Panc1 (cell line): ENCODE measurements around the gene NOVA2. TPM values are rescaled to one million over a fixed set of nuclear protein-coding genes. Genes with fewer than 3 reads are reported as not detected.

Experiments
- ATAC-seq: fragments of 200-7000 bp; cut with Tn5 transposase; 2 replicates; pipeline ENCODE4 v1.9.1; 2020; ENCODE audit warnings: mild to moderate bottlenecking, moderate library complexity
- BruUV-seq: library from RNA; stranded (reverse); fragments of 400-500 nt; replicated peaks from 2 replicates; lab custom pipeline; 2021; lab: Mats Ljungman, UMichigan
- CTCF ChIA-PET: fragments of 300-600 bp; sonication (Branson Sonifier 250); formaldehyde crosslinking; loops from one replicate; lab custom pipeline; 2022; ENCODE audit warnings: antibody characterized with exemption; lab: Charles Lee
- POLR2A ChIA-PET: fragments of 300-600 bp; sonication (Branson Sonifier 250); formaldehyde crosslinking; loops from one replicate; lab custom pipeline; 2022; ENCODE audit warnings: antibody characterized with exemption; lab: Charles Lee
- DNase-seq: peaks from one replicate; pipeline ENCODE4 v3.0.0-alpha.2; 2010; ENCODE audit warnings: low read depth, low spot score
- H3K27ac ChIP-seq: 2 replicates; pipeline ENCODE4 v1.5.1; 2011; ENCODE audit warnings: mild to moderate bottlenecking, low read length, inconsistent platforms
- H3K27me3 ChIP-seq: fragments of 200-500 bp; sonication (Bioruptor generic); 2 replicates; pipeline ENCODE4 v1.6.0; 2014; ENCODE audit warnings: low read length, inconsistent platforms; ENCODE audit not compliant: control insufficient read depth, insufficient read depth
- H3K36me3 ChIP-seq: fragments of 200-500 bp; sonication (Bioruptor generic); 2 replicates; pipeline ENCODE4 v1.5.1; 2014; ENCODE audit warnings: inconsistent platforms, mild to moderate bottlenecking, low read length, moderate library complexity; ENCODE audit not compliant: control insufficient read depth, insufficient read depth
- H3K4me1 ChIP-seq: 2 replicates; pipeline ENCODE4 v1.5.1; 2011; ENCODE audit warnings: inconsistent platforms, mild to moderate bottlenecking, low read length, moderate library complexity; ENCODE audit not compliant: control insufficient read depth, insufficient read depth
- H3K4me3 ChIP-seq, 2 experiments: 2 replicates each; pipeline ENCODE4 v1.5.1; 2011 to 2012; ENCODE audit warnings: low read depth in 2 of 2, low read length in 2 of 2, mild to moderate bottlenecking in 2 of 2, inconsistent platforms in 1 of 2, moderate library complexity in 1 of 2
- H3K9me3 ChIP-seq: fragments of 200-500 bp; sonication (Bioruptor generic); 2 replicates; pipeline ENCODE4 v1.5.1; 2014; ENCODE audit warnings: low read depth, mild to moderate bottlenecking, inconsistent platforms, low read length, moderate library complexity; ENCODE audit not compliant: control insufficient read depth, insufficient read depth
- CTCF ChIP-seq: fragments of 450-650 bp; IDR thresholded peaks from 2 replicates; pipeline ENCODE4 v1.5.1; 2017; ENCODE audit warnings: mild to moderate bottlenecking
- POLR2AphosphoS5 ChIP-seq: IDR thresholded peaks from 2 replicates; pipeline ENCODE4 v1.6.1; 2012; ENCODE audit warnings: mild to moderate bottlenecking, low read depth, low read length, moderate library complexity
- REST ChIP-seq, 2 experiments: IDR thresholded peaks; 2 replicates each; pipeline ENCODE4 v1.6.1; 2011 to 2012; ENCODE audit warnings: low read depth in 2 of 2, control low read depth in 1 of 2, low read length in 1 of 2, mild to moderate bottlenecking in 1 of 2, moderate library complexity in 1 of 2; ENCODE audit not compliant: insufficient read depth in 1 of 2
- SIN3A ChIP-seq: IDR thresholded peaks from 2 replicates; pipeline ENCODE4 v1.6.1; 2012; ENCODE audit warnings: low read depth, mild to moderate bottlenecking, low read length, moderate library complexity, borderline replicate concordance; ENCODE audit not compliant: insufficient read depth
- TCF7L2 ChIP-seq: IDR thresholded peaks from 2 replicates; pipeline ENCODE4 v1.6.1; 2011; ENCODE audit warnings: mild to moderate bottlenecking, low read depth, low read length, inconsistent platforms
- in situ Hi-C: cut with HindIII; loops from 2 replicates; pipeline ENCODE4 v1.10.0; 2016; ENCODE audit warnings: low sequenced_read_pairs, low pct_unique_long_range_greater_than_20kb
- intact Hi-C: fragments of 100-400 bp; cut with micrococcal nuclease; formaldehyde crosslinking; loops from one replicate; pipeline ENCODE4 v1.10.0; 2022; ENCODE audit not compliant: unreplicated experiment
- total RNA-seq: library from RNA; stranded (reverse); gene quantifications from one replicate; pipeline ENCODE4 v1.2.1, GENCODE V29; 2021; ENCODE audit not compliant: unreplicated experiment

NOVA2 gene
- total RNA-seq, 1 experiment from 2014 or later = 0.44 TPM

GRCh38 chr19:45885556-45886426, 87.9 kb downstream of the NOVA2 start, which contains the start of gene IRF2BP1:
Gene IRF2BP1 (minus strand): TSS chr19:45886141. CDS start chr19:45885774, 367 bp downstream.
- intact Hi-C loops = no loop called here
- H3K27me3 ChIP-seq = no peaks in the 10 kb centered on the region
- DNase-seq = no peak
- peak within 1 kb of the TSS; percentile 51 to 69 for H3K4me3 ChIP-seq
- BruUV-seq = TSS peak; percentile 85
- H3K4me1 ChIP-seq = peaks cover 9% of the 10 kb centered on the region
- TF ChIP-seq SIN3A (peak; percentile 45; the same call in 1 of the 2 replicates), POLR2AphosphoS5 (no peak; the same call in 1 of the 2 replicates), TCF7L2 (0 out of 2 replicates have a peak, but pooled peaks have one; percentile 39), REST (IDR thresholded peaks at IDR 0.05; ENCODE audit: insufficient read depth in 1 of 2, low read depth in 2 of 2, low read length in 1 of 2) (no peak), CTCF (no peak)
- in situ Hi-C loops = no loop called here
- no peaks in the 10 kb centered on the region for H3K9me3 ChIP-seq
- ChIA-PET CTCF (interaction anchor here (0.7 to 0.9 kb wide), 2 partner anchors 17 to 241 kb away, joined by 4 to 10 read pairs; no protein-coding TSS in a partner anchor), POLR2A (interaction anchor here (0.5 to 0.6 kb wide), 3 partner anchors 11 to 27 kb away, joined by 3 read pairs; no protein-coding TSS in a partner anchor)
- H3K27ac ChIP-seq = peak within 1 kb of the TSS; percentile 93
- H3K36me3 ChIP-seq = no peaks in the 10 kb centered on the region
- peak; percentile 76 for ATAC-seq

- intact Hi-C loops = no loop called here
- peak; percentile 13; the same call in 1 of the 2 replicates for ATAC-seq
- in situ Hi-C loops = no loop called here
- TF ChIP-seq SIN3A = no peak
- TF ChIP-seq POLR2AphosphoS5 = no peak
- TF ChIP-seq CTCF = no peak
- no peak for TF ChIP-seq TCF7L2
- no peak for TF ChIP-seq REST (IDR thresholded peaks at IDR 0.05; ENCODE audit: insufficient read depth in 1 of 2, low read depth in 2 of 2, low read length in 1 of 2)
- no TSS peak for BruUV-seq
- H3K27me3 ChIP-seq = no peaks in the 10 kb centered on the region
- H3K36me3 ChIP-seq = no peaks in the 10 kb centered on the region
- no peak for DNase-seq
- CTCF ChIA-PET = interaction anchor here (0.5 to 0.8 kb wide), 3 partner anchors 21 to 340 kb away, joined by 3 read pairs; no protein-coding TSS in a partner anchor
- H3K4me3 ChIP-seq = peak overlapping the region; percentile 51 to 69
- H3K9me3 ChIP-seq = no peaks in the 10 kb centered on the region
- POLR2A ChIA-PET = interaction anchor here (0.6 kb wide), 1 partner anchor 10 kb away, joined by 3 read pairs; no protein-coding TSS in a partner anchor
- peaks cover 9% of the 10 kb centered on the region for H3K4me1 ChIP-seq
- peak overlapping the region; percentile 63 for H3K27ac ChIP-seq
These were observed 88.7 kb downstream of the NOVA2 start for GRCh38 chr19:45884682-45885555.
